Sigmoid colon (tissue), 7 donors: ENCODE results near the gene SLC45A3. TPM values are rescaled to one million over a fixed set of nuclear protein-coding genes. Genes with fewer than 3 reads are reported as not detected.

ENCODE experiments used
- DNase-seq: peaks from one replicate; pipeline ENCODE4 v3.0.0-alpha.2; 2019
- H3K27ac ChIP-seq, 4 donors: fragments of 200-600 bp; sonication (generic); one replicate each; pipeline ENCODE4 v1.5.1; 2016 to 2019; ENCODE audit warnings: mild to moderate bottlenecking in 1 of 4
- H3K27me3 ChIP-seq, 3 donors: fragments of 200-600 bp; sonication (generic); one replicate each; pipeline ENCODE4 v1.5.1; 2019; ENCODE audit warnings: mild to moderate bottlenecking in 1 of 3
- H3K36me3 ChIP-seq, 4 donors: fragments of 200-600 bp; sonication (generic); one replicate each; pipeline ENCODE4 v1.5.1; 2016 to 2019
- H3K4me1 ChIP-seq, 4 donors: fragments of 200-600 bp; sonication (generic); one replicate each; pipeline ENCODE4 v1.5.1; 2017 to 2019
- H3K4me3 ChIP-seq, 4 donors: fragments of 200-600 bp; sonication (generic); one replicate each; pipeline ENCODE4 v1.5.1; 2017 to 2019; ENCODE audit warnings: mild to moderate bottlenecking in 2 of 4, moderate library complexity in 1 of 4
- H3K9me3 ChIP-seq, 4 donors: fragments of 200-600 bp in 3 of 4; sonication (generic) in 3 of 4; one replicate each; pipeline versions ENCODE4 v1.5.1 to v1.6.1; 2013 to 2019
- CTCF ChIP-seq, 4 experiments: fragments of 450-650 bp in 3 of 4; fragments of 200-600 bp in 1 of 4; IDR thresholded peaks; one replicate each; pipeline ENCODE4 v1.5.1; 2016 to 2019; ENCODE audit warnings: antibody characterized with exemption in 4 of 4, mild to moderate bottlenecking in 3 of 4, moderate library complexity in 2 of 4
- EP300 ChIP-seq, 4 donors: sonication (generic); formaldehyde crosslinking; IDR thresholded peaks; one replicate each; pipeline ENCODE4 v1.6.1; 2017; ENCODE audit warnings: antibody characterized with exemption in 4 of 4
- POLR2A ChIP-seq, 2 donors: fragments of 450-650 bp; IDR thresholded peaks; one replicate each; pipeline ENCODE4 v1.6.1; 2016; ENCODE audit warnings: antibody characterized with exemption in 2 of 2, mild to moderate bottlenecking in 2 of 2, moderate library complexity in 2 of 2
- POLR2AphosphoS5 ChIP-seq, 4 donors: sonication (generic); formaldehyde crosslinking; IDR thresholded peaks; one replicate each; pipeline ENCODE4 v1.6.1; 2017; ENCODE audit warnings: antibody characterized with exemption in 4 of 4
- WGBS, 2 donors: extraction: QIAGEN DNeasy Blood & Tissue Kit; methylation state at CpG; one replicate each; pipeline ENCODE4 v1.1.7; 2013; 5-methylcytosine and 5-hydroxymethylcytosine counted together
- intact Hi-C: fragments of 100-400 bp; cut with DNase I; formaldehyde crosslinking; loops from one replicate; pipeline ENCODE4 v1.15.1; 2023
- polyA plus RNA-seq, 3 donors: library from polyadenylated mRNA; stranded (reverse); fragments of 200-250 nt; gene quantifications; one replicate each; pipeline ENCODE4 v1.2.3, GENCODE V29; 2013
- total RNA-seq, 4 donors: library from RNA; depleted of rRNA; stranded (reverse); fragments of >200 nt; gene quantifications; one replicate each; pipeline ENCODE4 v1.1.0, GENCODE V29; 2016
- donor health status: healthy with polysubstance abuse.
- donor health status: Bipolar disorder and iron deficiency.
- donor health status: healthy.

SLC45A3 gene
- total and polyA plus RNA-seq, 7 donors, result 0.68 to 15.2 (median 2.2) TPM

GRCh38 chr1:205668951-205669340, 11.4 kb downstream of the SLC45A3 start:
- Histone ChIP-seq H3K27me3 (peaks cover 0 to 26% (median 4%) of the 10 kb centered on the region in 3 donors), H3K4me3 (no peak overlapping the region), H3K27ac (no peak overlapping the region), H3K4me1 (no peaks in the 10 kb centered on the region), H3K9me3 (no peaks in the 10 kb centered on the region), H3K36me3 (no peaks in the 10 kb centered on the region)
- TF ChIP-seq CTCF (IDR thresholded peaks at IDR 0.05), result no peak
- TF ChIP-seq POLR2A (IDR thresholded peaks at IDR 0.05), result no peak
- DNase-seq, result no peak
- intact Hi-C loops, result no loop called here
- 61 to 72% methylated on average over 5 of the region's 5 CpGs for WGBS, 2 donors

GRCh38 chr1:205667909-205668643, 12.2 kb downstream of the SLC45A3 start:
- no peak for TF ChIP-seq POLR2A (IDR thresholded peaks at IDR 0.05)
- no peak for TF ChIP-seq CTCF (IDR thresholded peaks at IDR 0.05)
- no peak for TF ChIP-seq POLR2AphosphoS5 (IDR thresholded peaks at IDR 0.05)
- TF ChIP-seq EP300 (IDR thresholded peaks at IDR 0.05), result no peak
- intact Hi-C loops, result no loop called here
- WGBS, 2 donors, result 67 to 82% methylated on average over 11 of the region's 11 CpGs
- Histone ChIP-seq H3K27me3 (peaks cover 0 to 26% (median 4%) of the 10 kb centered on the region in 3 donors), H3K36me3 (no peaks in the 10 kb centered on the region), H3K27ac (no peak overlapping the region), H3K4me1 (no peaks in the 10 kb centered on the region), H3K4me3 (no peak overlapping the region), H3K9me3 (no peaks in the 10 kb centered on the region)
- no peak for DNase-seq

DNA sequence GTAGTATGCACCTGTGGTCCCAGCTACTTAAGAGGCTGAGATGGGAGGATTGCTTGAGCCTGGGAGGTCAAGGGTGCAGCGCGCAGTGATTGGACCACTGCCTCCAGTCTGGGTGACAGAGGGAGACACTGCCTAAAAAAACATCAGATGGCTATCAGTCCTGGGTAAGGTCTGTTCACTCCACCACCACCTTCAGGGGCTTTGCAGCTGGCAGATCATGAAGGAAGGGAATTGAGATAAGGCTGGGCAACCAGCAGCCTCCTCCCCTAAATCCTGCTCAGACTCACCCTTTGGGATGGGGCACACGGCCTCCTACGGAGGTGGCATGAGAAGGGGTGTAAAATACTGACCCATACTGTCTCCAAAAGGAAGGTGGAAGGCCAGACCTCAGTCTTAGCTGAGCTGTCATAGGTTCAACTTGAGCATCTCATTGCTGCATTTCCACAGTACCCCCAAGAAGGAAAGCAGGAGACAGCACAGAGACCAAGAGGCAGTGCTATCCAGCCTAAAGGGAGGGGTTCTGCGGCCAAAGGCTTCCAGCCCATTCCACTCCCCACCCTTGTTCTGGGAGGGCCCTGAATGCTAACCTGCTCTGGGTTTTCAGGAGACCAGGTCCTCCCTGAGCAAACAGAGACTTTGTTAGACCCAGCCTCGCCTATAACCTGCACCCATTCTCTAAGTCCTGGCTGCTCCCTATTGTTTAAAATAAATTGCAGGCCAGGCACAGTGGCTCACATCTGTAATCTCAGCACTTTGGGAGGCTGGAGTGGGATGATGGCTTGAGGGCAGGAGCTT, 13.7 kb downstream of the SLC45A3 start:
- WGBS, 2 donors, result 50 to 79% methylated on average over 6 of the region's 6 CpGs
- Histone ChIP-seq H3K27ac (no peak overlapping the region), H3K36me3 (no peaks in the 10 kb centered on the region), H3K4me3 (no peak overlapping the region), H3K4me1 (no peaks in the 10 kb centered on the region), H3K9me3 (no peaks in the 10 kb centered on the region), H3K27me3 (peaks cover 0 to 26% (median 4%) of the 10 kb centered on the region in 3 donors)
- TF ChIP-seq POLR2A (IDR thresholded peaks at IDR 0.05) (no peak), CTCF (IDR thresholded peaks at IDR 0.05) (no peak), POLR2AphosphoS5 (IDR thresholded peaks at IDR 0.05) (no peak), EP300 (IDR thresholded peaks at IDR 0.05) (no peak)
- intact Hi-C loops, result no loop called here
- DNase-seq, result no peak

- WGBS, 2 donors, result 59 to 75% methylated on average over 9 of the region's 9 CpGs
- intact Hi-C loops, result no loop called here
- Histone ChIP-seq H3K36me3 (no peaks in the 10 kb centered on the region), H3K4me3 (no peak overlapping the region), H3K27me3 (peaks cover 0 to 17% (median 4%) of the 10 kb centered on the region in 3 donors), H3K27ac (no peak overlapping the region), H3K9me3 (no peaks in the 10 kb centered on the region), H3K4me1 (no peaks in the 10 kb centered on the region)
- TF ChIP-seq CTCF (IDR thresholded peaks at IDR 0.05) (no peak), POLR2AphosphoS5 (IDR thresholded peaks at IDR 0.05) (no peak), EP300 (IDR thresholded peaks at IDR 0.05) (no peak), POLR2A (IDR thresholded peaks at IDR 0.05) (no peak)
- DNase-seq, result no peak
These were observed 14.9 kb downstream of the SLC45A3 start for GRCh38 chr1:205665201-205666045.
